HEK293 (cell line): ENCODE results near the gene OSBPL10.

Source experiments
- CTCF ChIP-seq: fragments of 450-650 bp; formaldehyde crosslinking; IDR thresholded peaks from 2 replicates; pipeline ENCODE4 v1.5.1; 2016; ENCODE audit warnings: missing biosample characterization, missing genetic modification characterization
- KLF7 ChIP-seq: fragments of 450-650 bp; formaldehyde crosslinking; IDR thresholded peaks from 2 replicates; pipeline ENCODE4 v1.5.1; 2016; ENCODE audit warnings: missing biosample characterization, missing genetic modification characterization, borderline replicate concordance
- ZBTB11 ChIP-seq: fragments of 450-650 bp; formaldehyde crosslinking; conservative IDR thresholded peaks from 2 replicates; pipeline ENCODE4 v1.5.1; 2016; ENCODE audit warnings: low read depth, missing biosample characterization, missing genetic modification characterization
- ZBTB20 ChIP-seq: fragments of 450-650 bp; formaldehyde crosslinking; IDR thresholded peaks from 2 replicates; pipeline ENCODE4 v1.5.1; 2016; ENCODE audit warnings: missing biosample characterization, missing genetic modification characterization
- ZBTB21 ChIP-seq: fragments of 450-650 bp; formaldehyde crosslinking; IDR thresholded peaks from 2 replicates; pipeline ENCODE4 v1.5.1; 2017; ENCODE audit warnings: missing biosample characterization, missing genetic modification characterization
- ZNF214 ChIP-seq: fragments of 450-650 bp; formaldehyde crosslinking; IDR thresholded peaks from 2 replicates; pipeline ENCODE4 v1.5.1; 2017; ENCODE audit warnings: missing biosample characterization, mild to moderate bottlenecking, missing genetic modification characterization, borderline replicate concordance
- ZNF248 ChIP-seq: fragments of 450-650 bp; formaldehyde crosslinking; IDR thresholded peaks from 2 replicates; pipeline ENCODE4 v1.5.1; 2017; ENCODE audit warnings: missing biosample characterization, missing genetic modification characterization
- ZNF280C ChIP-seq: fragments of 450-650 bp; formaldehyde crosslinking; IDR thresholded peaks from 2 replicates; pipeline ENCODE4 v1.5.1; 2016; ENCODE audit warnings: missing biosample characterization, missing genetic modification characterization
- ZNF362 ChIP-seq: fragments of 450-650 bp; formaldehyde crosslinking; IDR thresholded peaks from 2 replicates; pipeline ENCODE4 v1.5.1; 2016; ENCODE audit warnings: missing biosample characterization, missing genetic modification characterization
- ZSCAN30 ChIP-seq: fragments of 450-650 bp; IDR thresholded peaks from 2 replicates; pipeline ENCODE4 v1.5.1; 2018; ENCODE audit warnings: missing biosample characterization, mild to moderate bottlenecking, missing genetic modification characterization, moderate library complexity

- TF ChIP-seq ZNF280C (tag by site-specific recombination) (no peak), ZSCAN30 (tag by site-specific recombination) (no peak), ZNF214 (tag by site-specific recombination) (no peak), CTCF (no peak), ZNF362 (no peak), ZBTB11 (no peak), ZNF248 (tag by site-specific recombination) (no peak), ZBTB21 (no peak), KLF7 (tag by site-specific recombination) (no peak), ZBTB20 (no peak)
These were observed 1.9 kb downstream of the OSBPL10 start for GRCh38 chr3:31979001-31979697.
